Renal cortical epithelial cell (primary cell): ENCODE results near the gene C14orf119. TPM values are rescaled to one million over a fixed set of nuclear protein-coding genes. Genes with fewer than 3 reads are reported as not detected.

Experiments
- DNase-seq: peaks from one replicate; pipeline ENCODE4 v3.0.0-alpha.2; 2011; ENCODE audit warnings: low read depth
- total RNA-seq: library from RNA; depleted of rRNA; stranded (reverse); fragments of >200 nt; gene quantifications from 2 replicates; pipeline ENCODE4 v1.2.3, GENCODE V29; 2014

C14orf119 gene
- total RNA-seq, 1 donor from 2014 or later: 61.6 TPM

GRCh38 chr14:23060536-23061260, 34.6 kb upstream of the C14orf119 start:
- DNase-seq: no peak

GRCh38 chr14:23062002-23062401, 33.3 kb upstream of the C14orf119 start:
- DNase-seq: peak; percentile 93

- DNase-seq: no peak
Observed at GRCh38 chr14:23063601-23064000, 31.7 kb upstream of the C14orf119 start.

- no peak for DNase-seq
Observed at GRCh38 chr14:23066368-23066767, 28.9 kb upstream of the C14orf119 start.

- DNase-seq: no peak
Observed at GRCh38 chr14:23066855-23067744, 28.2 kb upstream of the C14orf119 start.

- DNase-seq: no peak
Observed at GRCh38 chr14:23067847-23068788, 27.2 kb upstream of the C14orf119 start.

GRCh38 chr14:23068789-23069412, 26.4 kb upstream of the C14orf119 start:
- DNase-seq: peak; percentile 93

GRCh38 chr14:23069413-23069806, 25.9 kb upstream of the C14orf119 start:
- no peak for DNase-seq

GRCh38 chr14:23070262-23071129, 24.8 kb upstream of the C14orf119 start:
- DNase-seq: no peak

GRCh38 chr14:23071244-23071920, 23.9 kb upstream of the C14orf119 start:
- peak; percentile 86 for DNase-seq

- DNase-seq: peak; percentile 23
Observed at GRCh38 chr14:23071921-23072539, 23.3 kb upstream of the C14orf119 start.

GRCh38 chr14:23074906-23075305, 20.4 kb upstream of the C14orf119 start:
- DNase-seq: no peak

GRCh38 chr14:23076785-23077408, 18.4 kb upstream of the C14orf119 start:
- peak; percentile 39 for DNase-seq

GRCh38 chr14:23077962-23078361, 17.3 kb upstream of the C14orf119 start:
- no peak for DNase-seq

GRCh38 chr14:23078692-23079116, 16.6 kb upstream of the C14orf119 start:
- peak; percentile 98 for DNase-seq

- no peak for DNase-seq
Observed at GRCh38 chr14:23079716-23080115, 15.6 kb upstream of the C14orf119 start.

GRCh38 chr14:23080474-23080873, 14.8 kb upstream of the C14orf119 start:
- no peak for DNase-seq

GRCh38 chr14:23085458-23085857, 9.8 kb upstream of the C14orf119 start:
- no peak for DNase-seq

- no peak for DNase-seq
Observed at GRCh38 chr14:23086565-23086964, 8.7 kb upstream of the C14orf119 start.
